ENCODE measurements around the gene UACA. TPM values are rescaled to one million over a fixed set of nuclear protein-coding genes. Genes with fewer than 3 reads are reported as not detected.
A peak's percentile ranks its signal among the peaks of the same experiment; 100 is the strongest.

UACA gene
- total RNA-seq, 3 donors from 2014 or later (not counting 1 experiment from before 2014, with no cell fraction given), result 1.1 to 3.1 (median 2.1) TPM

DNA sequence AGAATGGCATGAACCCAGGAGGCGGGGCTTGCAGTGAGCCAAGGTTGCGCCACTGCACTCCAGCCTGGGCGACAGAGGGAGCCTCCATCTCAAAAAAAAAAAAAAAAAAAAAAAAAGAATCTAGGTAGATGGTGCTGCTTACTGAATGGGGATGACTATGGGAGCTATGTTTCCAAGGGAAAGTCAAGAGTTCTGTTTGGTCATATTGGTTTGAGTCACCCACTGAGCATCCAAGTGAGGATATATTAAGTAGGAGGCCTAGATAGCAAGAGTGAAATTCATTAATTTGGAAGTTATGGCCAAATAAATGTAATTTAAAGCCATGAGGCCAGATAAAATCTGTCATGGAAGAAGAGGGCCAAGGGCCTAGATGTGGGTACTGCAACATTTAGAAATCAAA, 9.0 kb upstream of the UACA start:
- whole genome bisulfite sequencing (ENCODE audit: insufficient coverage), result 96% methylated on average over 3 of the region's 3 CpGs
- no peak overlapping the region for H3K27ac Mint-ChIP-seq
- H3K27me3 ChIP-seq (ENCODE audit: control insufficient read depth, insufficient read depth, low read length), result no peaks in the 10 kb centered on the region
- H3K4me3 Mint-ChIP-seq, result no peak overlapping the region
- ATAC-seq, result no peak
- H3K36me3 Mint-ChIP-seq, result no peaks in the 10 kb centered on the region
- peaks cover 2% of the 10 kb centered on the region for H3K4me1 ChIP-seq (ENCODE audit: control insufficient read depth, insufficient read depth, low read length)
- intact Hi-C loops (cut with micrococcal nuclease), result no loop called here
- H3K27ac ChIP-seq (ENCODE audit: low read length), result no peak overlapping the region
- peaks cover 10 to 11% of the 10 kb centered on the region in 2 donors for H3K27me3 Mint-ChIP-seq (ENCODE audit: low read depth in 2 of 2)
- H3K4me3 ChIP-seq (ENCODE audit: low read length), result no peak overlapping the region
- H3K36me3 ChIP-seq (ENCODE audit: control insufficient read depth, insufficient read depth, low read length), result no peaks in the 10 kb centered on the region
- TF ChIP-seq, protein P1, sequence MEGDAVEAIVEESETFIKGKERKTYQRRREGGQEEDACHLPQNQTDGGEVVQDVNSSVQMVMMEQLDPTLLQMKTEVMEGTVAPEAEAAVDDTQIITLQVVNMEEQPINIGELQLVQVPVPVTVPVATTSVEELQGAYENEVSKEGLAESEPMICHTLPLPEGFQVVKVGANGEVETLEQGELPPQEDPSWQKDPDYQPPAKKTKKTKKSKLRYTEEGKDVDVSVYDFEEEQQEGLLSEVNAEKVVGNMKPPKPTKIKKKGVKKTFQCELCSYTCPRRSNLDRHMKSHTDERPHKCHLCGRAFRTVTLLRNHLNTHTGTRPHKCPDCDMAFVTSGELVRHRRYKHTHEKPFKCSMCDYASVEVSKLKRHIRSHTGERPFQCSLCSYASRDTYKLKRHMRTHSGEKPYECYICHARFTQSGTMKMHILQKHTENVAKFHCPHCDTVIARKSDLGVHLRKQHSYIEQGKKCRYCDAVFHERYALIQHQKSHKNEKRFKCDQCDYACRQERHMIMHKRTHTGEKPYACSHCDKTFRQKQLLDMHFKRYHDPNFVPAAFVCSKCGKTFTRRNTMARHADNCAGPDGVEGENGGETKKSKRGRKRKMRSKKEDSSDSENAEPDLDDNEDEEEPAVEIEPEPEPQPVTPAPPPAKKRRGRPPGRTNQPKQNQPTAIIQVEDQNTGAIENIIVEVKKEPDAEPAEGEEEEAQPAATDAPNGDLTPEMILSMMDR (IDR thresholded peaks at IDR 0.05), result no peak
- H3K9me3 ChIP-seq (ENCODE audit: control insufficient read depth, insufficient read depth, low read length), result no peaks in the 10 kb centered on the region
- H3K9me3 Mint-ChIP-seq, result no peaks in the 10 kb centered on the region
- no peak for DNase-seq
- peaks cover 10 to 11% of the 10 kb centered on the region in 2 donors for H3K4me1 Mint-ChIP-seq

DNA sequence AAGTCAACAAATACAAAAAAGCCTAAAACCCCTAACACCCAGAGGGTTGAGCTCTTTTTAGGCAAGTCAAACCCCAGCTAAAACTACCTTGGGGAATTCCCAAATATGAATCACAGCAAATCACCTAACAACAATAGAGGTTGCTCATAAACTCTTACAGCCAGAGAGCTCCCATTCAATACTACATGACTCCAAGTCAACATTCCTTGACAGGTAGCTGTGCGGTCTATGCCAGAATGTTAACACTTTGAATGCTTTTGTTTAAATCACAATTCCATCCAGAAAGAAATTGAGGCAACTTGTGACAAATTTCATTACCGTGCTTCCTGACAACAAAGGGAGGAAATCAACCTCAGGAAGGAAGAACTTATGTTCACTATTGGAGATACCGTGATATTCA, 7.5 kb upstream of the UACA start:
- TF ChIP-seq, protein P1 (IDR thresholded peaks at IDR 0.05), result no peak
- H3K27ac Mint-ChIP-seq, result no peak overlapping the region
- H3K27me3 ChIP-seq (ENCODE audit: control insufficient read depth, insufficient read depth, low read length), result peaks cover 2% of the 10 kb centered on the region
- intact Hi-C loops (cut with micrococcal nuclease), result no loop called here
- no peaks in the 10 kb centered on the region for H3K9me3 Mint-ChIP-seq
- no peak overlapping the region for H3K4me3 ChIP-seq (ENCODE audit: low read length)
- H3K4me1 ChIP-seq (ENCODE audit: control insufficient read depth, insufficient read depth, low read length), result peaks cover 2% of the 10 kb centered on the region
- H3K36me3 ChIP-seq (ENCODE audit: control insufficient read depth, insufficient read depth, low read length), result no peaks in the 10 kb centered on the region
- H3K4me1 Mint-ChIP-seq, result peaks cover 10 to 11% of the 10 kb centered on the region in 2 donors
- no peaks in the 10 kb centered on the region for H3K36me3 Mint-ChIP-seq
- no peaks in the 10 kb centered on the region for H3K9me3 ChIP-seq (ENCODE audit: control insufficient read depth, insufficient read depth, low read length)
- ATAC-seq (peak in 1 of 3 donors; percentile 38), DNase-seq (no peak)
- H3K4me3 Mint-ChIP-seq, result no peak overlapping the region
- 67% methylated on average over 3 of the region's 3 CpGs for WGBS (ENCODE audit: insufficient coverage)
- H3K27me3 Mint-ChIP-seq (ENCODE audit: low read depth in 2 of 2), result peaks cover 5 to 13% of the 10 kb centered on the region in 2 donors
- H3K27ac ChIP-seq (ENCODE audit: low read length), result no peak overlapping the region

DNA sequence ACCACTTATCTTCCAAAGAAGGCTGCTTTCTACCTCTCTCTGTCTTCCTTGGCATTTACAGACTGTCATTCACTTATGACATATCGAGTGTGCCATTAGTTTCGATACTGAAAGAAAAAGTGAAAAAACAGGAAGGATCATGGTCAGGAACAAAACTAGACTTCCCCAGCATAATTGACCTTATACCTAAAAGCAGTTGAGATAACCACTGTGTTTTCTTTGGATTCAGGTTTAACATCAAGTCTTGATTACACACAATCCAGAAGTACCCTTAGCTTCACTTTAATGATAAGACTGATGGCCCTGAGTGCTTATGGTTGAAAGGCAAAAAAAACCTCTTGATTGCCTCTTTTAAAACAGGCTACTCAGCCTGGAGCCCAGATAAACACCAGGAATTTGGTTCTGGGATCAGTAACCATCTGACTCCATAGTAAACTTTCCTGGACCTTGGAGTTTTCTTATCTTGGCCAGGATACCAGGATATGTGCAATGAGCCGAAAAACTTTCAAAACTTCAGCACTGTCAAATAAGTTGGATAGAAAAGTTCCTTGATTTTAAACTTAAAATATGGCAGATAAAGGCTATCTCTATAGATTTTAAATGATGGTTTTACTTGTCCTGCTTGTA, 5.0 kb upstream of the UACA start:
- Histone ChIP-seq H3K4me1 (ENCODE audit: control insufficient read depth, insufficient read depth, low read length) (peaks cover 6% of the 10 kb centered on the region), H3K36me3 (ENCODE audit: control insufficient read depth, insufficient read depth, low read length) (no peaks in the 10 kb centered on the region), H3K4me3 (ENCODE audit: low read length) (no peak overlapping the region), H3K27ac (ENCODE audit: low read length) (no peak overlapping the region), H3K27me3 (ENCODE audit: control insufficient read depth, insufficient read depth, low read length) (peaks cover 8% of the 10 kb centered on the region), H3K9me3 (ENCODE audit: control insufficient read depth, insufficient read depth, low read length) (no peaks in the 10 kb centered on the region)
- no peak for ATAC-seq
- peaks cover 19 to 36% of the 10 kb centered on the region in 2 donors for H3K27me3 Mint-ChIP-seq (ENCODE audit: low read depth in 2 of 2)
- no peaks in the 10 kb centered on the region for H3K36me3 Mint-ChIP-seq
- H3K27ac Mint-ChIP-seq, result peak overlapping the region; percentile 10 to 73
- peaks cover 18 to 19% of the 10 kb centered on the region in 2 donors for H3K4me1 Mint-ChIP-seq
- TF ChIP-seq, protein P1 (IDR thresholded peaks at IDR 0.05), result no peak
- H3K4me3 Mint-ChIP-seq, result peak overlapping the region; percentile 43
- intact Hi-C loops (cut with micrococcal nuclease), result loop anchor here (10.0 kb wide), 1 partner anchor 674 kb away; the partner anchor contains the start of gene TLE3
- no peak for DNase-seq
- H3K9me3 Mint-ChIP-seq, result no peaks in the 10 kb centered on the region
- WGBS (ENCODE audit: insufficient coverage), result 28% methylated on average over 3 of the region's 3 CpGs
